Psoas muscle (tissue), 8 donors: ENCODE data around the gene SEC23A. TPM values are rescaled to one million over a fixed set of nuclear protein-coding genes. Genes with fewer than 3 reads are reported as not detected.
A peak's percentile ranks its signal among the peaks of the same experiment; 100 is the strongest.
"Not testable (repeated sequence)": the region's sequence is repeated elsewhere in the genome, so short reads cannot be mapped to it uniquely, and the experiment has no call there.

ENCODE experiments used
- ATAC-seq, 4 donors: fragments of 200-7000 bp; cut with Tn5 transposase; one replicate each; pipeline ENCODE4 v1.9.1; 2020; ENCODE audit warnings: moderate library complexity in 3 of 4, mild to moderate bottlenecking in 2 of 4
- DNase-seq, 2 donors: peaks; one replicate each; pipeline ENCODE4 v3.0.0-alpha.2; 2020
- H3K27ac ChIP-seq: fragments of 200-600 bp; one replicate; pipeline ENCODE4 v1.8.0; 2022
- H3K27me3 ChIP-seq, 3 donors: fragments of 200-600 bp in 1 of 3; one replicate each; pipeline versions ENCODE4 v1.6.1 to v1.8.0; 2013 to 2022; ENCODE audit warnings: low read length in 2 of 3, mild to moderate bottlenecking in 2 of 3, moderate library complexity in 1 of 3; ENCODE audit not compliant: insufficient read depth in 3 of 3
- H3K36me3 ChIP-seq, 2 donors: fragments of 200-600 bp in 1 of 2; one replicate each; pipeline versions ENCODE4 v1.6.1 to v1.8.0; 2013 to 2022; ENCODE audit warnings: low read depth in 1 of 2, mild to moderate bottlenecking in 1 of 2, moderate library complexity in 1 of 2; ENCODE audit not compliant: insufficient read depth in 1 of 2
- H3K4me1 ChIP-seq: fragments of 200-600 bp; one replicate; pipeline ENCODE4 v1.8.0; 2022
- H3K4me3 ChIP-seq: fragments of 200-600 bp; one replicate; pipeline ENCODE4 v1.8.0; 2022; ENCODE audit warnings: mild to moderate bottlenecking
- H3K9me3 ChIP-seq: fragments of 200-600 bp; one replicate; pipeline ENCODE4 v1.8.0; 2022
- CTCF ChIP-seq: fragments of 200-600 bp; IDR thresholded peaks from one replicate; pipeline ENCODE4 v1.8.0; 2022; ENCODE audit warnings: antibody characterized with exemption
- WGBS, 3 donors: extraction: QIAGEN DNeasy Blood & Tissue Kit; methylation state at CpG; one replicate each; pipeline versions ENCODE4 v1.1.6 to v1.1.7; 2013; 5-methylcytosine and 5-hydroxymethylcytosine counted together
- intact Hi-C, 2 donors: fragments of 100-400 bp; cut with DNase I; formaldehyde crosslinking; loops; one replicate each; pipeline versions ENCODE4 v1.11.0 to v1.14.2; 2022
- polyA plus RNA-seq, 3 donors: library from polyadenylated mRNA; stranded (reverse); fragments of 200-250 nt; gene quantifications; one replicate each; pipeline ENCODE4 v1.2.3, GENCODE V29; 2013
- total RNA-seq, 4 donors: library from RNA; stranded (reverse); fragmentation: NEBNext Ultra II Directional in 2 of 4; extraction: Animal tissue kit (Norgen Biotek cat#: 25700) in 2 of 4; gene quantifications; one replicate each; pipeline versions ENCODE4 v1.2.1 to v1.2.4, GENCODE V29; 2021 to 2023
- donor health status: healthy with polysubstance abuse.
- donor health status: DM: no; HTN: no; CAD: no; lungs with moderate emphysema.
- donor health status: Bipolar disorder and iron deficiency.
- donor health status: healthy.
- donor health status: DM: yes; HTN: yes; CAD: no.
- donor health status: DM: no; HTN: no; CAD: no.
- donor health status: DM: no; HTN: no; CAD: no.
- donor health status: DM: yes; HTN: yes; CAD: no.

The SEC23A gene
- total and polyA plus RNA-seq, 7 donors = 25.3 to 84.8 (median 70.7) TPM

GRCh38 chr14:39102265-39102968, 618 bp downstream of the SEC23A start:
- intact Hi-C loops = loop anchor here (5.0 to 10.0 kb wide), 2 partner anchors 262 to 330 kb away; partner anchors contain the start of gene FBXO33 (in 1 of the 2)
- H3K36me3 ChIP-seq = no peaks in the 10 kb centered on the region
- ATAC-seq (peak; percentile 50 to 56 (median 53)), DNase-seq (no peak)
- H3K4me1 ChIP-seq = peaks cover 14% of the 10 kb centered on the region
- H3K27ac ChIP-seq = peak overlapping the region; percentile 92
- H3K4me3 ChIP-seq = peak overlapping the region; percentile 95
- no peaks in the 10 kb centered on the region for H3K9me3 ChIP-seq
- no peak for TF ChIP-seq CTCF
- WGBS, 3 donors = 1 to 4% (median 1%) methylated on average over 20 to 23 of the region's 23 CpGs
- no peaks in the 10 kb centered on the region for H3K27me3 ChIP-seq

DNA sequence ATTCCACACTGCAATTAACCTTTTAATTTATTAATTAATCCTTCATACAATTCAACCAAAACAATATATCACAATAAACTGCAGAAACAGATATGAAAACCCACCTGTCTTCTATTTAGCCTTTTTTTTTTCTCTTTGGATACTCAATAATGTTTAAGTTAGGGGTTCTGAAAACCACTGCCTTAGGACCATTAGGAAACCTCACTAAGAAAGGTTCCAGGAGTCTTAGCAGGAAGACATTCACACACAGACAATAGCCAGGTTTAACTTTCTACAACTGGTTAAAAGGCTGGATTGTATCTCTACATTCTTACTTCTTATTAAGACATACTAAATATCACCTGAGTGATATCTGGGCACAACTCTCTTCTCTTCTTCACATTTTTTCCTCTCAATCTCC, 3.3 kb downstream of the SEC23A start:
- no peak for ATAC-seq
- no peak for TF ChIP-seq CTCF
- H3K9me3 ChIP-seq = no peaks in the 10 kb centered on the region
- no peak for DNase-seq
- H3K27ac ChIP-seq = no peak overlapping the region
- H3K4me1 ChIP-seq = peaks cover 14% of the 10 kb centered on the region
- intact Hi-C loops = loop anchor here (5.0 to 10.0 kb wide), 2 partner anchors 265 to 333 kb away; partner anchors contain the start of gene FBXO33 (in 1 of the 2)
- H3K27me3 ChIP-seq = no peaks in the 10 kb centered on the region
- H3K4me3 ChIP-seq = no peak overlapping the region
- H3K36me3 ChIP-seq = peaks cover 0 to 18% of the 10 kb centered on the region in 2 donors

GRCh38 chr14:39099215-39099614, 3.8 kb downstream of the SEC23A start:
- Histone ChIP-seq H3K4me1 (peaks cover 11% of the 10 kb centered on the region), H3K36me3 (peaks cover 0 to 22% of the 10 kb centered on the region in 2 donors)
- H3K4me3 ChIP-seq, intact Hi-C loops, H3K9me3 ChIP-seq, H3K27me3 ChIP-seq, DNase-seq, ATAC-seq, H3K27ac ChIP-seq: not testable (repeated sequence)
- WGBS, 3 donors = 82 to 88% (median 82%) methylated on average over 10 of the region's 10 CpGs

GRCh38 chr14:39097159-39097558, 5.9 kb downstream of the SEC23A start:
- 36 to 66% (median 46%) methylated on average over 3 of the region's 3 CpGs for WGBS, 3 donors
- Histone ChIP-seq H3K4me3 (no peak overlapping the region), H3K9me3 (no peaks in the 10 kb centered on the region), H3K36me3 (peaks cover 0 to 40% of the 10 kb centered on the region in 2 donors), H3K27me3 (no peaks in the 10 kb centered on the region), H3K27ac (no peak overlapping the region), H3K4me1 (peaks cover 8% of the 10 kb centered on the region)
- TF ChIP-seq CTCF = no peak
- no peak for DNase-seq
- intact Hi-C loops = no loop called here
- ATAC-seq = no peak

- ATAC-seq (no peak), DNase-seq (no peak)
- intact Hi-C loops = no loop called here
- H3K9me3 ChIP-seq = no peaks in the 10 kb centered on the region
- H3K36me3 ChIP-seq = peaks cover 6 to 67% of the 10 kb centered on the region in 2 donors
- WGBS, 3 donors = 82 to 94% (median 90%) methylated on average over 3 of the region's 3 CpGs
- H3K27ac ChIP-seq = no peak overlapping the region
- H3K27me3 ChIP-seq = no peaks in the 10 kb centered on the region
- TF ChIP-seq CTCF = no peak
- H3K4me1 ChIP-seq = peaks cover 3% of the 10 kb centered on the region
- H3K4me3 ChIP-seq = no peak overlapping the region
Measured at GRCh38 chr14:39094515-39094914, 8.5 kb downstream of the SEC23A start.
